Gastroesophageal sphincter (tissue), 4 donors: ENCODE data around the gene TM4SF5. TPM values are rescaled to one million over a fixed set of nuclear protein-coding genes. Genes with fewer than 3 reads are reported as not detected.

ENCODE experiments used
- ATAC-seq: fragments of 150-250 bp; one replicate; pipeline ENCODE4 v1.9.1; 2016; ENCODE audit warnings: mild to moderate bottlenecking, moderate library complexity
- H3K27ac ChIP-seq, 4 donors: fragments of 200-600 bp; sonication (generic) in 3 of 4; 1 replicate in 3 of 4; 2 replicates in 1 of 4; pipeline ENCODE4 v1.5.1; 2016 to 2019
- H3K27me3 ChIP-seq: fragments of 200-600 bp; sonication (generic); one replicate; pipeline ENCODE4 v1.5.1; 2019
- H3K36me3 ChIP-seq, 2 donors: fragments of 200-600 bp; sonication (generic); one replicate each; pipeline ENCODE4 v1.5.1; 2019; ENCODE audit warnings: control low read depth in 1 of 2
- H3K4me1 ChIP-seq, 3 donors: fragments of 200-600 bp; sonication (generic); 1 replicate in 2 of 3; 2 replicates in 1 of 3; pipeline ENCODE4 v1.5.1; 2016 to 2019; ENCODE audit warnings: control low read depth in 2 of 3
- H3K4me3 ChIP-seq, 2 donors: fragments of 200-600 bp; sonication (generic); one replicate each; pipeline ENCODE4 v1.5.1; 2019; ENCODE audit warnings: mild to moderate bottlenecking in 1 of 2, moderate library complexity in 1 of 2
- H3K9me3 ChIP-seq, 3 donors: fragments of 200-600 bp; sonication (generic); one replicate each; pipeline ENCODE4 v1.5.1; 2017 to 2019; ENCODE audit warnings: control low read depth in 2 of 3
- CTCF ChIP-seq, 4 experiments: fragments of 200-600 bp in 2 of 4; fragments of 450-650 bp in 2 of 4; sonication (generic) in 1 of 4; IDR thresholded peaks; one replicate each; pipeline ENCODE4 v1.5.1; 2017 to 2019; ENCODE audit warnings: antibody characterized with exemption in 4 of 4, mild to moderate bottlenecking in 2 of 4, moderate library complexity in 2 of 4
- EP300 ChIP-seq: sonication (generic); formaldehyde crosslinking; IDR thresholded peaks from one replicate; pipeline ENCODE4 v1.6.1; 2017; ENCODE audit warnings: antibody characterized with exemption, mild to moderate bottlenecking
- POLR2A ChIP-seq, 2 donors: fragments of 450-650 bp; IDR thresholded peaks; one replicate each; pipeline ENCODE4 v1.6.1; 2017; ENCODE audit warnings: antibody characterized with exemption in 2 of 2, mild to moderate bottlenecking in 2 of 2, moderate library complexity in 1 of 2
- POLR2AphosphoS5 ChIP-seq: sonication (generic); formaldehyde crosslinking; IDR thresholded peaks from one replicate; pipeline ENCODE4 v1.6.1; 2017; ENCODE audit warnings: antibody characterized with exemption
- WGBS, 2 donors: methylation state at CpG; one replicate each; pipeline ENCODE4 v1.1.5; 2018; ENCODE audit warnings: low coverage in 1 of 2; 5-methylcytosine and 5-hydroxymethylcytosine counted together
- total RNA-seq, 4 donors: library from RNA; depleted of rRNA; stranded (reverse); fragments of >200 nt; gene quantifications; one replicate each; pipeline ENCODE4 v1.1.0, GENCODE V29; 2016

The TM4SF5 gene
- total RNA-seq, 4 donors from 2014 or later, result not detected

- Histone ChIP-seq H3K27me3 (peaks cover 22% of the 10 kb centered on the region), H3K36me3 (no peaks in the 10 kb centered on the region), H3K4me3 (peak within 1 kb of the TSS; percentile 65 to 81), H3K4me1 (peaks cover 0 to 54% (median 28%) of the 10 kb centered on the region in 3 donors), H3K27ac (peak within 1 kb of the TSS; percentile 71 to 98 (median 96)), H3K9me3 (no peaks in the 10 kb centered on the region)
- whole genome bisulfite sequencing, 2 donors, result 60% methylated on average over 5 of the region's 62 CpGs; no CpG with 5 or more reads in 1 of the 2 donors
- no peak for ATAC-seq
- TF ChIP-seq POLR2A (IDR thresholded peaks at IDR 0.05), result no peak
- no peak for TF ChIP-seq EP300
- TF ChIP-seq POLR2AphosphoS5, result no peak
- no peak for TF ChIP-seq CTCF (IDR thresholded peaks at IDR 0.05)
Measured at GRCh38 chr17:4788807-4789700, 17.4 kb downstream of the TM4SF5 start, which contains the start of gene GLTPD2. Gene GLTPD2 (plus strand): TSS chr17:4788964. CDS start chr17:4789012, 48 bp downstream.

- ATAC-seq, result no peak
- peaks cover 0 to 54% (median 28%) of the 10 kb centered on the region in 3 donors for H3K4me1 ChIP-seq
- H3K27ac ChIP-seq, result peak overlapping the region; percentile 71 to 98 (median 96)
- H3K9me3 ChIP-seq, result no peaks in the 10 kb centered on the region
- TF ChIP-seq POLR2AphosphoS5 (no peak), EP300 (no peak), POLR2A (IDR thresholded peaks at IDR 0.05) (no peak), CTCF (IDR thresholded peaks at IDR 0.05) (no peak)
- no peaks in the 10 kb centered on the region for H3K36me3 ChIP-seq
- H3K4me3 ChIP-seq, result peak overlapping the region; percentile 65 to 81
- peaks cover 17% of the 10 kb centered on the region for H3K27me3 ChIP-seq
- WGBS, 2 donors, result no CpG with 5 or more reads among the region's 25 CpGs
Measured at GRCh38 chr17:4789701-4789950, 17.9 kb downstream of the TM4SF5 start.

- peak; percentile 83 to 96 for TF ChIP-seq POLR2A (IDR thresholded peaks at IDR 0.05)
- no peak for TF ChIP-seq EP300
- TF ChIP-seq POLR2AphosphoS5, result peak; percentile 85
- peak in 3 of 4 experiments; percentile 88 to 93 (median 92) for TF ChIP-seq CTCF (IDR thresholded peaks at IDR 0.05)
- H3K36me3 ChIP-seq, result no peaks in the 10 kb centered on the region
- H3K27ac ChIP-seq, result peak overlapping the region; percentile 71 to 98 (median 96)
- no peaks in the 10 kb centered on the region for H3K9me3 ChIP-seq
- H3K4me3 ChIP-seq, result peak overlapping the region; percentile 65 to 81
- no CpG with 5 or more reads among the region's 91 CpGs for WGBS, 2 donors
- peaks cover 12% of the 10 kb centered on the region for H3K27me3 ChIP-seq
- peak; percentile 96 for ATAC-seq
- peaks cover 0 to 50% (median 28%) of the 10 kb centered on the region in 3 donors for H3K4me1 ChIP-seq
Measured at GRCh38 chr17:4789951-4790704, 18.4 kb downstream of the TM4SF5 start.

GRCh38 chr17:4790705-4791088 lies 19.0 kb downstream of the TM4SF5 start:
- Histone ChIP-seq H3K4me3 (peak overlapping the region; percentile 65 to 81), H3K9me3 (no peaks in the 10 kb centered on the region), H3K27me3 (peaks cover 6% of the 10 kb centered on the region), H3K36me3 (no peaks in the 10 kb centered on the region), H3K4me1 (peaks cover 0 to 44% (median 23%) of the 10 kb centered on the region in 3 donors), H3K27ac (peak overlapping the region; percentile 71 to 98 (median 96))
- ATAC-seq, result no peak
- 39 to 42% methylated on average over 6 to 7 of the region's 7 CpGs for WGBS, 2 donors
- TF ChIP-seq POLR2AphosphoS5, result no peak
- TF ChIP-seq EP300, result no peak
- TF ChIP-seq CTCF (IDR thresholded peaks at IDR 0.05), result no peak
- no peak for TF ChIP-seq POLR2A (IDR thresholded peaks at IDR 0.05)
